ENCODE data around the gene KIZ.

The KIZ gene

DNA sequence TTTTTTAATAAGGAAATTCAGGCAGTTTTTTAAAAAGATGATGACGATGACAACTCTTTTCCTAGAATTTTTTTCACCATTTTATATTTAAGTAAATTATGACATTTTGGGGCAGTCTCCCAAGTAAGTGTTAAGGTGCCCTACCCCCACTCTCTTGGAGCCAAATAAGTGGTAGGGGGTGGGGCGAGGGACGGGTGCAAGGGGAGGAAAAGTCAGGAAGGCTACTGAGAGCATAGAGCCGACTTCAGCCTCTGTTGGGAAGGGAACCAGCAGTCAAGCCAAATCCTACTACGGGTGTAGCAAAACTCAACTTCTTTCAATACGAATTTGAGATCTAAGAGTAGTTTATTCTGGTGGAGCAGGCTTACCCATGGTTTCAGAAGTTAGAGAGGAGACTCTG lies 54.4 kb downstream of the KIZ start:
- DNase-seq = no peak

DNA sequence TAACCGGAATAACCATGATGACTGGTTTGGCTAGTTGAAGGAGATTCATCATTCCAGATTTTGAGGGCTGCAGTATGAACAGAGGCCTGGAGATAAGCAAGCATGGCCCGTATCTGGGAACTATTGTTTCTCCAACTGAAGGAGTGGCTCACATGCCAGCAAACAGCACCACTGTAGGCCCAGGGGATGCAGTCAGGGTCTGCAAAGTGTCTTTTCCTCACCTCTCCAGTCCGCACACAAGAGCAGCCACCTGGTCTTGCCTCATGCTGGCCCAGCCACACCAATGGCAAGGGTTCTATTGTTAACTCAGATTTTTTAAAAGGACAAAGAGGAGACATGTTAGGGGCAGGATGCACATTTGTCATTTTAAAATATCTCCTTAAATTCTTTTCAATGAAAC lies 55.1 kb downstream of the KIZ start:
- no peak for DNase-seq

DNA sequence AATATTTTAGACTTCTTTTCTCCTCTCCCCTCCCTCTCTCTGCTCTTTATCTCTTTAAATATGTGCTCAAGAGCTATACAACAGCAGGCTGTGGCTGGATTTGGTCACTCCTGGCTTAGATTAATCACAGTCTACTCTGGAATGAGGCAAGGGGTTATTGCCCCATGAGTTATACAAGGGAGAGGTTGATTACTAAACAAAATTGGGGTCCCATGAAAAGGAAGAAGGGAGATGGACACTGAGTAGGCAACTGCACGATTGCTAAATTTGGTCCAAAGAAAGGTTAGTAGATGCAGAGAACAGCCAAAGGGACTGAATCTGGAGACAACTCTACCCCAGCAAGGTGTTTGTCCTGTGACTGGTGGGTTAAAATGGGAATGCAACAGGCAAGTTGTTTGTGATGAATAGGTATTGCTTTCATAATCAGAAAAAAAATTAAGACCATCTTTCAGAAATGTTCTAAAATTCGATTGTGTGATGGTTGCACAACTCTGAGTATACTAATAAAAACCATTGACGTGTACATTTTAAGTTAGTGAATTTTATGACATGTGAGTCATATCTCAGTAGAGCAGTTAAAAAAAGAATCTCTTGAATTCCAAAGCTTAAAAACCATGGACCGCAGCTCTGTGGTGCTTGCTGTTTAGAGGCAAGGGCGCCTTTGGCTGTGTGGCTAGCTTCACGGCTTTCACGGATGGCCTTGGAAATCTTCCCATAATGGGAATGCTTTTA lies 57.1 kb downstream of the KIZ start:
- no peak for DNase-seq

DNA sequence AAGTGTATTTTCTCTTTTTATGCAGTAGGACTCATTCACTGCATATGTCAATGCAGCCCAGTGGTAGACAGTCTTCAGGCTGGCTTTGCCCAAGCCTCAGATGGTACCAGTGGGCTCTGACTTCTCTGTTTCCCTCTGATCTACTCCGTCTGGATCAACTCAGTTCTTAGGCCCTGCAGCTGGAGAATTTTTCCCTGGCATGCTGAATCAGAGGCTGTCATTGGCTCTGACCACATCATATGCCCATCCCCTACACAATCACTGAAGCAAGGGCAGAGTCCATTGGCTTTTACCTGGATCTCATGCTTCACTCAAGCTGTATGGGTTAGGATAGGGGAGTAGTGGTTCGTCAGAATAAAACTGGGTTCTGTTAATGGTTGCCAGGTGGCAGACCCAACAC lies 57.8 kb downstream of the KIZ start:
- DNase-seq = no peak

DNA sequence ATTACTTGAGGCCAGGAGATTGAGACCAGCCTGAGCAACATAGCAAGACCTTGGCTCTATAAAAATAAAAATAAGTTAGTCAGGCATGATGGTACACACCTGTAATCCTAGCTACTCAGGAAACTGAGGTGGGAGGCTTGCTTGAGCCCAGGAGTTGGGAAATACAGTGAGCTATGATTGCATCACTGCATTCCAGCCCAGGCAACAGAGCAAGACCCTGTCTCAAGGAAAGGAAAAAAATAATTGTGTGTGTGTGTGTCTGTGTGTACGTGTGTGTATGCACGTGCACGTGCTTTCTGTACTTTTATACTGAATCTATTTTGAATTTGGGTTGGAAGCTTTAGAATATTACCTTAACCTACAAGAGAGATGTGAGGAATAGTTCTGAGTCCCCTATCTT lies 58.9 kb downstream of the KIZ start:
- no peak for DNase-seq

DNA sequence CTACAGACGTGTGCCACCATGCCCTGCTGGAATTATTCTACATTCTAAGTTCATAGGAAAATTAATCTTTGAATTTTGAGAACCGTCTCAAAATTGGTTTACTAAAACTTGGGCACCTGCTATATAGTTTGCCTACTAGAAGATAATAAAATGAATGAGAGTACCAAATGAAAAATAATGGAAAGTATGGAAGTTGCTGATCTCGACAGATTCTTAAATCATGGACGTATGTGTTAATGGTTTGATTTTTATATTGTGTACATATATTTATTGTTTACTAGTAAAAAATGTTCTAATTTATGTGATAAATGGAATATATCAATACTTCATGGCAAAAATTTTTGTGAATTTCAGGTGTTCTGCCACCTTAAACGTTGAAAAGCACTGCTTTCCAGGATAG lies 60.0 kb downstream of the KIZ start:
- DNase-seq = no peak

DNA sequence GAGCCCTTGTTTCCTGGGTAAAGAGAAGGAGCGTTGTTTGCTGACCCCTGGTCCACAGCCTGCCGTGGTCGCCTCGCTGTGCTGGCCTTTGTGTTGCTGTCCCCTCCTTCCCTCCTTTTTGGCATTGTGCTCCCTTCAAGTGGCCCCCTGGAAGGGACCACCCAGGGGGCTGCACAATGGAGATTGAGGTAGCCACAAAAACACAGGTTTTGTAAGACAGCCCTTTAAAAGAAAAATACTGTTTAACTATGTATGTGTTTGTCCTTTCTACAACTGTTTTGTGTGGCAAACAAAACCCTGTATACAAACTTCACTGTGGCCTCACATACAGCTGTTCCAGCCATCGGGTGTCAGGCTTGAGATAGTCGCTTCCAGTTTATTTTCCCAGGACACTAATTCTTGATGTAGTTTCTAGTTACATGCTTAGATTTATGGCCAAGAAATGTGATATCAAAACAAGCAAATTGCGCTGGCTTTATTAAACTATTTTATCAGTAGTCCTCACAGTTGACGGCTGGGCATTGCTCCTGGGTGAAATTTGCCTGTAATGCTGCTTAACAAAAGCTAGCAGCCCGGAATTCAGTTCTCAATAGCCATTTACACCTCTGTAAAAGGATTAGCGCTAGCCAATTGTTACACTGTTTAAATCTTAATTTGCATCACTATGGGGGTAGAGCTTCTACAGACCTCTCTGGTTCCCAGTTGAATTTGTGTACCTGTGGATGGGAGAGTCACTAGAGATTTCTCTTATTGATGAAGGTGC lies 64.1 kb downstream of the KIZ start:
- no peak for DNase-seq

DNA sequence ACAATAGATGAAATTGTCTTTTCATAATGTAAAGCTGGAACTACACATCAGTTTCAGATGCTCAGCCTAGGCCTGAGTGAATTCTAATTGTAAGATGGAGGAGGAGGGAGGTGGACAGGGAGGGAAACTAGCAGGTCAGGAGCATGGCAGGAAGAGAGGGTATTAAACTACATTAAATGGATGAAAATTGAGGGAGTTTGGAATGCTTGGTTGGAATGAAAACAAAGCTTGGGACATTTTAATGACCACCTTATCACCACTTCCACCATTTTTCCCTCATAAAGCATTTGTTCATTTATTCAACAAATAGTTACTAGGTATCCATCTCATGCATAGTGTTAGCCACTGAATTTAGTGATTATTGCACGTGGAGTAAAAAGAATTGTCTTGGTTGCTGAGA lies 65.0 kb downstream of the KIZ start:
- DNase-seq = no peak

DNA sequence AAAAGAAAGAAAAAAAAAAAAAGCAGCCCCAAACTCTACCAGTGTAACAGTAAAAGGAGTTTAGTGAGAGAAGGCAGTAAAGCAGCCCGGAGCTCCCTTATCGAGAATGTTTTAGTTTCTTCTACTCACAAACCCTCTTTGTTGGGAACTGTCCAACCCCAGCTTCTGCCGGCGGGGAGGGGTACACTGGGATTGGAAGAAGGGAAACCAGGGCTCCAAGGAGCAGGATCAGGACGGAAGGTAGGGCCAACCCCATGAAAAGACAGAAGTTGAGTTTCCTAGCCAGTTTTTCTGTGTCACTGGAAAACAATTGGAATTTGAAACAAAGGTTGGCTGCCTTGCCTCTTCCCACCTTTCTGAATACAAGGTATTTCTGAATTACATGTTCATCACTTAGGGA lies 66.0 kb downstream of the KIZ start:
- no peak for DNase-seq

DNA sequence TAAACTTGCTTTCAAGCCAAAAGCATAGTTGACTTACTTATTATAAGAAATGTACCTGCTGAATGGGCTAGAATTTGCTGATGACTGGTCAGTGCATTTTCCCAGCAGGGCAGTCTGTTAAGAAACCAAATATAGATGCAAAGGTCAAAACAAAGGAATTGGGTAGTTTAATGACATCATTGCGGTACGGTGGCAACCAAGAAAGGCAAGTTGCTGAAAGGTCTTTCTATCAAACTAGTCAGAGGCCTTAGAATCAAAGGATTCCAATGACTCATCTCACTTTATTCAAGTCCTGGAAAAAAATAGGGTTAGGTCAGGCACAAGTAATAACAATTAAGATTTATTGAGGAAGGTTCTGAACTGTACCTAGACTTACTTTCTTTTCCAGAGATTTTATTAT lies 76.4 kb downstream of the KIZ start:
- DNase-seq = no peak

DNA sequence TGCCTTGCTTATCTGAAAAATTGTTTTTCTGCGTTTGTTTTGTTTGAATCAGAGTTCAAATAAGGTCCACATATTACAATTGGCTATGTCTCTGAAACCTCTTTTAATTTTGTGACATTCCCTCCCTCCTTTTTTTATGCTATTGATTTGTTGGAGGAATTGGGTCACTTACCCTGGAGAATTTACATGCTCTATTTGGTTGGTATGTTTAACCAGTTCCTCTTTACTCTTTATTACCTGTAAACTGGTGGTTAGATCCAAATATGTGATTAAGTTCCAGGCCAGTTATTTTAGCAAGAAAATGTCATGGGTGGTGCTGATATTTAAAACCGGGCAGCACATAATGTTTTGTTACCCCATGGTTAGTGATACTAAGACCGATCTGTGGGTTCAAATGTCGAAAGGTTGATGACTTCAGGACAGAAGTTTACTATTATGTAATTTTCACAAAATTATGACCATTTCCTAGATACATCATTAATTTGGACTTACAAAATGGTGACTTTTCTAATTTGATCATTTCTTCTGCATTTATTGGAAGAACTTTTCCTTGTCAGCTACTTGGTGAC lies 77.3 kb downstream of the KIZ start:
- no peak for DNase-seq

DNA sequence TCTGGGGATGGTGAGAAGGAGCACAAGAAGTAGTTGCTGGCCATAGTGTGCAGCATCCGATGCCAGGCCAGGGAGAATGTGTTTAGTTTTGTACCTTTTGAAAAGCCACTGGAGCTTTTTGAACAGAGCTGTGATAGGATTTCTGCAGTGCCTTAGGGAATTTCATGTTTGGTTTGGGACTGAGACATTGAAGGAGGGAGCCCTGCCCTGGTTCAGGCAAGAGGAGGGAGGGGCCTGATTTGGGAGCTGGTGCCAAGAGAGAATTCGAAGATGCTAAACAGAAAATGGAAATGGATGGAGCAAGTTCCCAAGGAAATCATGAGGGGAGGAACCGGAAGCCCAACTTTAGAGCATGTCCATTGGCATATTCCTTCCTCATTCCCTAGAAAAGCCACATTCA lies 80.7 kb downstream of the KIZ start:
- no peak for DNase-seq

DNA sequence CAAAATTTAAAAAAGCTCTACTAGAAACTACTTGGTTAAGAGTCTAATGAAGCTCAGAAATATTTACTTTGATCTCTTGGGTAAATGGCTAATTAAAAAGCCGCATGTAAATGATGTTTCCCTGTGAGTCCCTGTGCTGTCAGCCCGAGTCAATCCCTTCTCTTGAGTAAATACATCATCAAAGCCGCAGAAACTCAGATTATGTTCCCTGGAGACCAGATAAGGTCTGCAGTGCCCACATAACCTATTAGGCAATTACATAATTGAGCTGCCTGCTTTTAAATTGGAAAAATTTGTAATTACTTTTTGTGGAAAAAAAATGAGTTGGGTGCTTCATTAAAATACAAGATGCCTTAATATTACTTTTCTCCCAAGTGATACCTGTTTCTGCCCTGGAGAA lies 83.1 kb downstream of the KIZ start:
- no peak for DNase-seq

DNA sequence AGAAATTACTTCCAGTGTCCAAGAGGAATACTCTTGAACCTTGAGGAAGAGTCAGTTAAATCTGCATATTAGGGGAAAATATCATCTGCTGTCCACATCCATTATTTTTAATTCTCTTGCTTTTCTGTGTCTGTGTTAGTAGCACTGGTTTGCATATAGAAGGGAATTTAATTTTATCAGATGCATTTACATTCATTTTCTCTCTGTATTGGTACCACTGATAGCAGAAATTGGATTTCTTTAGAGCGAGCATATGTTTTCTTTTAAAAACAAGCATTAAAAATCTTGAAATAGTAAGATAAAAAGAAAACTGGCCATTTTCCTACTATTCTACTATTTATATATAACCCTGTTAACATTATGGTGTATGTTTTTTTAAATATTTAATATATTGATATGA lies 83.8 kb downstream of the KIZ start:
- DNase-seq = no peak

DNA sequence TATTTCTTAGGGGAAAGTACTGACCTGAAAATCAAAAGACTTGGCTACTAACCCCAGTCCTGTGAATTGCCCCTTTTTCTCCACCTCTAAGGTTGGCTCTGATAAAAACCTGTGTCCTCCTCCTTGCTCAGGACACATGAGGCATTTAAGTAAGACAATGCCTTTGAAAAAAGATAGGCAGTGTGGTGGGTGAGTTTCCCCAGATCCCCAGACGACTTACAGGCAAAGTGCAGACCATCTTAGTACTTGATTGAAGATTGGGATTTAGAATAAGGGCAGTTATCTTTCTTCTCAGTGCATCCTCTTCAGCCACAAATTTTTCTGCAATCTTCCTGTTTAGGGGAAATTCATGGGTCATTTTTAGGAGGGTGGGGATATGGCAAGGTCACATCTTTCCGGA lies 87.8 kb downstream of the KIZ start:
- no peak for DNase-seq

DNA sequence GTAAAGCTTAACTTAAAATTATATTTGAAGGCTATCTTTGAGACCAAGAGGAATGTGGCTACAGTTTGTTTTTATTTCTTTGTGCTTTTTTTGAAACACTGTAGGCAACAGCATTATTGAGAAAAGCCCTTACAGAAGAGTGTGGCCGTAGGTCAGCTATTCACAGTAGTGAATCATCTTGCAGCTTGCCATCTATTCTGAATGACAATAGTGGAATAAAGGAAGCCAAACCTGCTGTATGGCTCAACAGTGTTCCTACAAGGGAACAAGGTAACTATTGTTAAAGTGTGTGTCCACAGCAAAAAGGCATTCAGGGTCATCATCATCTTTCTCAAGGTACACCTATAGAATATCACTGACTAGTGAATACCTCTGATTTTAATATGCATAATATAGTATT lies 88.5 kb downstream of the KIZ start:
- no peak for DNase-seq

DNA sequence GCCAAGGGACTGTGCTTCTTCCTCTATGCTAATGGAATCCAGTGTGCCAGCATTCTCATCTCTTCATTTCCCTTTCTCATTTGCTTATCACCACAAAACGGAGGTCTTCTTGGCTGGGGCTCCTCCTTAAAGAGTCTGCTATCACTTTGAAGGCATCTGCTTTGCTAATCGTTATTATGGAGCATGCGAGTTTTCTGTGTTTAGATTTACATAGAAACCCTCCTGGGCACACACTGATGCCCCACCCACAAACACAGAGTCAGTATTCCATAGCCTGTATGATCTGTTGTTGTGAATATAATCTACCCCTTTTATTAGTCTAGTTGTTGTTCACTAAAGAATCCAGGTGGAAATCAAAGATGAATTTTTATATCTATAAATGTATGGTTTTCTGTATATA lies 93.8 kb downstream of the KIZ start:
- DNase-seq = no peak

DNA sequence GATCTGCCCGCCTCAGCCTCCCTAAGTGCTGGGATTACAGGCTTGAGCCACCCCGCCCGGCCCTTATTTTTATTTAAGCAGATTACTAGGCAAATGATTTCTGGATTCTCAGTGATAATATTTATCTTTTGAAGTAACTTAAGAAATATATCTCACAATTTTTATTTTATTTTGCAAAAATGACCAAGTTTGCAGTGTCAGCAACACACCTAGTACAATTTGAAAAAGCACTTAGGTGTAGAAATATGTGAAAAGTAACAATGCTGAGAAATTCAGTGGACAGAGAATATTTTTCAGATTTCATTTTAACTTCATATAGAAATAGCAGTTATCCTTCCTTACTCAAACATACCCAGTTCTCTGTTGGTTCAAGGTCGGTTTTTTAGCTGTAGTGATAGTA lies 98.3 kb downstream of the KIZ start:
- no peak for DNase-seq

DNA sequence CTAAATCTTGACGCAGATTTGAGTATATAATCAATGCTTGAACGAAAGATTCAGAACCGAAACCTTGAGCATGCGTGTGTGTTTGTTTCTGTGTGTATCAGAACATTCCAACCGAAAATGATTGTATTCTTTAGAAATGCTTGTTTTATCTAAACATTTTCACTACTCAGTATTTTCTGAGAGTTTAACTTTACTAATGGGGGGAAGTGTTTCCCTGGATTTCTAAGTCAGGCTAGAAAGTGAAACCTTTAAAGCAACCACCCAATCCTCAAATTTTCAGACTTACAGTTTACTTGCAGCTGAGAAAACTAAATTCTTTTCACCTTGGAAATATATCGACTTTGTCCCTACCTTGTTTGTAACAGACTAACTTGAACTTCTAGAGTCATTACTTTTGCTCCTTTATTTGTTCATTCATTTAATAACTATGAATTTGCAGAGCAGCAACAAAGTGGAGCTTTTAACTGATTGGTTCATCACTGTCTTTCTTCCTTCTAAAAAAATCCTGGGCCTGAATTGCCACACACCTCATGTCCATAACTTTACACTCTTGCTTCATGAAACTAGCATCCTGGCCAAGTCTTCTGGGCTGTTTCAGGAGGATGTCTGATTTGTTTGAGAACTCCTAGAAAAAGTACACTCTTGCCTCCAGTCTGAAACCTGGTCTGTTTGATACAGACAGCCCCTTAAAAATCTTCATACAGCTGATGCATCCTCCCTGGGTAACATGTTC lies 99.5 kb downstream of the KIZ start:
- DNase-seq = no peak

DNA sequence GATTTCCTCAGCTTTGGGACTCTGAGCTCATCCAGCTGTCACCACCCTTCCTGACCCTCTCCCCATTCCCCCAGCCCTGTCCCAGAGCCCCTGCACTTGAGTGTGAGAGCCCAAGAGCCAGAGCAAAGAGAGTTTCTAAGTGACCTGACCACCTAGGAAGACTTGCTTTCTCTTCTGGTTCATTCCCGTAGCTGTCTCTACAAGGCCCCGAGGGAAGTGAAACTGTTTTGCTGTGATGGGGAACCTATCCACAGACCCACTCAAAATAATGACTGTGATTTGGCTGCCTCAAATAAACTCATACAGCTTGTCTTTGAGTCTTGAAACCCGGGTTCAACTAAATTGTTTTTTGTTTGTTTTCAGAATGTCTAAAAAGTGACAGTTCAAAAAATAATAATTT lies 102.6 kb downstream of the KIZ start:
- DNase-seq = no peak

DNA sequence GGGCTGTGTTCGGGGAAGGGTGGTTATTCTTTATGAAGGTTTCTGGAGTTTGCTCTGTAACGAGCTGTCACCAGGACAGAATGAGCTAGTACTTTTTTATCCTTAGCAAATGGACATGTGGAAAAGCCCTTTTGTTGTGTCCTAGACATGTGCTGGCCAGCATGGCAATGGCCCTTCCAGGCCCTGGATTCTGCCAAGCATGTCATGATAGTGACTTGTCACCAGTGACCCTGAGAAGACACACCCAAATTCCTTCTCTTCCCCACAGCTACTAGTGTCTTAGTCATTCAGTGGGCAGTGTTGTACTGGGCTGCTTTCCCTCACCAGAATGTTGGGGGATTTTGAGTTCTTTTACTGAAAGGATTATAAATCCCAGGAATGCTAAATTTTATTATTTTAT lies 103.3 kb downstream of the KIZ start:
- no peak for DNase-seq

DNA sequence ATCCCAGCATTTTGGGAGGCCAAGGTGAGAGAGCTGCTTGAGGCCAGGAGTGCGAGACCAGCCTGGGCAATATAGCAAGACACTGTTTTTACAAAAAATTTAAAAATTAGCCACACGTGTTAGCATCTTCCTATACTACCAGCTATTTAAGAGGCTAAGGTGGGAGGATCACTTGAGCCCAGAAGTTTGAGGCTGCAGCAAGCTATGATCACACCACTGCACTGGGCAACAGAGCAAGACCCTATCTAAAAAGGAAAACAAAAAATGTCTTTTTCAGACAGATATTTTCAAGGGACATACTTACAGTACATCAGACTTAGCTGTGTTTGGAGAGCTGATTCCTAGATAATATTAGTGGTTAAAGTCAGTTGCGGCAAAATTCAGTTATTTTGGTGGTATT lies 104.3 kb downstream of the KIZ start:
- DNase-seq = no peak

DNA sequence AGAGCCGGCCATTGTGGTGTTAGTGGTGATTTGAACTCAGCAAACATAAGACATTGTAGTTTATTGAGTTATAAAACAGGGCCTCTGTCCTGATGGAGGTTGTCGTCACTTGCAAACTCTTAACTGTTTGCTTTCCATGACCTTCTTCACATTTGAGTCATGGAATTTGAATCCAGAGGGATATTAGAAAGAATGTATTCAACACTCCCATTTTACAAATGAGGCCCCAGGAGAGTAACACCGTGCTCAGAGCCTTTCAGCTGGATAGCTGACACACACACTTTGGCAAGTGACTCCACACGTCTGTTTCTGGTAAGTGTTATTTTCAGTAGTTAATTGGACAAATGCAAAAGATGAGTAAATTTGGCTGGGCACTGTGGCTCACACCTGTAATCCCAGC lies 104.8 kb downstream of the KIZ start:
- no peak for DNase-seq

Measured in NCI-H2029 (cell line).